ENCODE data around the gene HEXB.

Gene HEXB

GRCh38 chr5:74639807-74640449 is 45.1 kb upstream of the HEXB start:
- DNase-seq = peak; percentile 52
- peaks cover 63% of the 10 kb centered on the region for H3K4me1 Mint-ChIP-seq
- H3K36me3 Mint-ChIP-seq (ENCODE audit: low read depth) = peaks cover 30% of the 10 kb centered on the region
- TF ChIP-seq CTCF (IDR thresholded peaks at IDR 0.05) = no peak
- H3K27me3 Mint-ChIP-seq (ENCODE audit: low read depth, poor library complexity) = peaks cover 7% of the 10 kb centered on the region
- H3K9me3 Mint-ChIP-seq = no peaks in the 10 kb centered on the region
- peak overlapping the region; percentile 96 for H3K4me3 Mint-ChIP-seq
- peak overlapping the region; percentile 97 for H3K27ac Mint-ChIP-seq

DNA sequence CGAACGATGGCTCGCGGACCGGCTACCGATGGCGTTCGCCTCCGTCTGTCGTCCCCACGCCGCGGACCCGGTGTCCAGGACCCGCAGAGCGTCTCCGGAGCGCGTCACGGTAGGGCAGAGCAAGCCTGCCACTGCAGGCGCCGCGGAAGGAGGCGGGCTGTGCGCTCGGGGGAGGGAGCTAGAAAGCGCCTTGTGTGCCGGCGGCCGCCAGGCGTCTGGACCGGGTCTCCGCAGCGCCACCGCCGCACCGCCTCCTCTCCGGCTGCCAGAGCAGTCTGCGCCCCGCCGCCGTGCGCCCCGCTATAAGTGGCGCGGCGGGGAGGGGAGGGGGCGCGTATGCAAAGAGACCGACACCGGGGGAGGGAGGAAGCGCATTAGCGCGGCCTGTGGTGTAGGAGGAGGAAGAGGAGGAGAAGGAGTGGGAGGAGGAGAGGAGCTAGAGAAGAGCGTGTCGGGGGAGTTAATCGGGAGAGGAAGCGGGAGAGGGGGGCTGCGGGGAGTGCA is 44.5 kb upstream of the HEXB start, which contains the start of gene ENC1:
Gene ENC1, minus strand, starts transcription at position 279 of the 504 bp plus-strand sequence. CDS start 4,243 bp downstream, outside the sequence.
- peak within 1 kb of the TSS; percentile 96 for H3K4me3 Mint-ChIP-seq
- peaks cover 10% of the 10 kb centered on the region for H3K27me3 Mint-ChIP-seq (ENCODE audit: low read depth, poor library complexity)
- peaks cover 24% of the 10 kb centered on the region for H3K36me3 Mint-ChIP-seq (ENCODE audit: low read depth)
- H3K4me1 Mint-ChIP-seq = peaks cover 60% of the 10 kb centered on the region
- H3K9me3 Mint-ChIP-seq = no peaks in the 10 kb centered on the region
- H3K27ac Mint-ChIP-seq = peak within 1 kb of the TSS; percentile 97
- TF ChIP-seq CTCF (IDR thresholded peaks at IDR 0.05) = peak; percentile 37
- peak; percentile 90 for DNase-seq

- H3K36me3 Mint-ChIP-seq (ENCODE audit: low read depth) = peaks cover 18% of the 10 kb centered on the region
- no peak for TF ChIP-seq CTCF (IDR thresholded peaks at IDR 0.05)
- H3K27me3 Mint-ChIP-seq (ENCODE audit: low read depth, poor library complexity) = peaks cover 10% of the 10 kb centered on the region
- DNase-seq = peak; percentile 78
- H3K4me3 Mint-ChIP-seq = peak overlapping the region; percentile 96
- peaks cover 54% of the 10 kb centered on the region for H3K4me1 Mint-ChIP-seq
- peak overlapping the region; percentile 94 for H3K27ac Mint-ChIP-seq
- no peaks in the 10 kb centered on the region for H3K9me3 Mint-ChIP-seq
Observed at GRCh38 chr5:74640954-74641734, 43.9 kb upstream of the HEXB start.

GRCh38 chr5:74641735-74642542 is 43.1 kb upstream of the HEXB start:
- H3K27me3 Mint-ChIP-seq (ENCODE audit: low read depth, poor library complexity) = peaks cover 13% of the 10 kb centered on the region
- H3K36me3 Mint-ChIP-seq (ENCODE audit: low read depth) = peaks cover 10% of the 10 kb centered on the region
- peak overlapping the region; percentile 52 for H3K27ac Mint-ChIP-seq
- peaks cover 46% of the 10 kb centered on the region for H3K4me1 Mint-ChIP-seq
- no peaks in the 10 kb centered on the region for H3K9me3 Mint-ChIP-seq
- peak; percentile 35 for TF ChIP-seq CTCF (IDR thresholded peaks at IDR 0.05)
- H3K4me3 Mint-ChIP-seq = peak overlapping the region; percentile 96
- peak; percentile 37 for DNase-seq

GRCh38 chr5:74642543-74642863 is 42.5 kb upstream of the HEXB start:
- no peak overlapping the region for H3K4me3 Mint-ChIP-seq
- DNase-seq = no peak

More at GRCh38 chr5:74642543-74642863, 42.5 kb upstream of the HEXB start:
- no peaks in the 10 kb centered on the region for H3K9me3 Mint-ChIP-seq
- no peak overlapping the region for H3K27ac Mint-ChIP-seq
- peaks cover 46% of the 10 kb centered on the region for H3K4me1 Mint-ChIP-seq
- H3K27me3 Mint-ChIP-seq (ENCODE audit: low read depth, poor library complexity) = peaks cover 15% of the 10 kb centered on the region
- TF ChIP-seq CTCF (IDR thresholded peaks at IDR 0.05) = no peak
- peaks cover 4% of the 10 kb centered on the region for H3K36me3 Mint-ChIP-seq (ENCODE audit: low read depth)
